ENCODE data around the gene CTBP1. TPM values are rescaled to one million over a fixed set of nuclear protein-coding genes. Genes with fewer than 3 reads are reported as not detected.

Gene CTBP1
- total and polyA plus RNA-seq, 4 donors: 121 to 204 (median 138) TPM

DNA sequence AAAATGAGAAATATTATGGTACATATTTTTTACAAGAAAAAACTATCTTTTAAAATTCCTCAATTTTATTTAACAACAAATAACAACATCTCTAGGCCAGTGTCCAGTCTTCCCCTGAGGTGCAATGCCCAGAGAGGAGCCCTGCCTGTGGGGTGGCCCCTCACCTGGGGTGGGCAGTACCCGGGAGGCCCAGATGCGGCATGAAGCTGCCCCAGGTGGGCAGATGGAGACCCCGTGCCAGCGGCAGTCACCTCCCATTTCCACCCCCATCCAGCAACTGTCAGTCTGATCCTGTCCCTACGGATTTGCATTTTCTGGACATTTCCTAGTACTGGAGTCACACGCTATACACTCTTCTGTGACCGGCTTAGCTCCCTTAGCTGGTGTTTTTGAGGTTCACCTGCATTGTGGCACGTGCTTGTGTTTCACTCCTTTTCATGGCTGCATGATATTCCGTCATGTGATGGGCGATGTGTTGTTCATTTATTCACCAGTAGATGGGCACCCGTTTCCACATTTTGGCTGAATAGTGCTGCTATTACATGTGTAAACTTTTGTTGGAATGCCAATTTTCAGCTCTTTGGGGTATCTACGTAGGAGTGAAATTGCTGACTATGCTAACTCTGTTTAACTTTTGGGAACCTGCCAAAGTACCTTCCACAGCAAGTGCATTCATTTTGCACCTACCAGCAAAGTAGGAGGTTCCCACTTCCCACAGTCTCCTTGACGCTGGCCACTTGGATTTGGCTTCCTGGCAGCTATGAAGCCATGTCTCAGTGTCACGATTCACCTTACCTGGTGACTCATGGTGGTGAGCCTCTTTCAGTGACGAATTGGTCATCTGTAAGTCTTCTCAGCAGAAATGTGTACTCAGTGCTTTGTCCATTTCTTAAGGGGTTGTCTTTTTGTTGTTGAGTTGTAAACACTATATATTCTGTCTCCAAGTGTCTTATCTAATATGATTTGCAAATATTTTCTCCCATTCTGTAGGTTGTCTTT is 29.0 kb upstream of the CTBP1 start:
- no peaks in the 10 kb centered on the region for H3K36me3 ChIP-seq (ENCODE audit: control insufficient read depth in 4 of 4, insufficient read depth in 4 of 4, low read length in 4 of 4)
- H3K27ac ChIP-seq (ENCODE audit: low read depth in 1 of 2, low read length in 1 of 2): no peak overlapping the region
- H3K9me3 ChIP-seq (ENCODE audit: control insufficient read depth in 4 of 4, insufficient read depth in 3 of 4, low read length in 3 of 4): no peaks in the 10 kb centered on the region
- no peaks in the 10 kb centered on the region for H3K4me1 ChIP-seq (ENCODE audit: control insufficient read depth in 5 of 5, insufficient read depth in 5 of 5, low read length in 5 of 5)
- ATAC-seq (ENCODE audit: insufficient read depth, low FRiP score) (no peak), DNase-seq (no peak)
- WGBS, 2 donors: 84 to 86% methylated on average over 15 of the region's 15 CpGs
- no peak overlapping the region for H3K4me3 ChIP-seq
- H3K9ac ChIP-seq (ENCODE audit: insufficient read depth in 1 of 2, low read length in 2 of 2): no peak overlapping the region
- H3K27me3 ChIP-seq (ENCODE audit: control insufficient read depth in 3 of 3, insufficient read depth in 3 of 3, low read length in 2 of 3): no peaks in the 10 kb centered on the region
- TF ChIP-seq, protein P1, sequence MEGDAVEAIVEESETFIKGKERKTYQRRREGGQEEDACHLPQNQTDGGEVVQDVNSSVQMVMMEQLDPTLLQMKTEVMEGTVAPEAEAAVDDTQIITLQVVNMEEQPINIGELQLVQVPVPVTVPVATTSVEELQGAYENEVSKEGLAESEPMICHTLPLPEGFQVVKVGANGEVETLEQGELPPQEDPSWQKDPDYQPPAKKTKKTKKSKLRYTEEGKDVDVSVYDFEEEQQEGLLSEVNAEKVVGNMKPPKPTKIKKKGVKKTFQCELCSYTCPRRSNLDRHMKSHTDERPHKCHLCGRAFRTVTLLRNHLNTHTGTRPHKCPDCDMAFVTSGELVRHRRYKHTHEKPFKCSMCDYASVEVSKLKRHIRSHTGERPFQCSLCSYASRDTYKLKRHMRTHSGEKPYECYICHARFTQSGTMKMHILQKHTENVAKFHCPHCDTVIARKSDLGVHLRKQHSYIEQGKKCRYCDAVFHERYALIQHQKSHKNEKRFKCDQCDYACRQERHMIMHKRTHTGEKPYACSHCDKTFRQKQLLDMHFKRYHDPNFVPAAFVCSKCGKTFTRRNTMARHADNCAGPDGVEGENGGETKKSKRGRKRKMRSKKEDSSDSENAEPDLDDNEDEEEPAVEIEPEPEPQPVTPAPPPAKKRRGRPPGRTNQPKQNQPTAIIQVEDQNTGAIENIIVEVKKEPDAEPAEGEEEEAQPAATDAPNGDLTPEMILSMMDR (IDR thresholded peaks at IDR 0.05; ENCODE audit: control extremely low read depth, extremely low read depth): no peak

DNA sequence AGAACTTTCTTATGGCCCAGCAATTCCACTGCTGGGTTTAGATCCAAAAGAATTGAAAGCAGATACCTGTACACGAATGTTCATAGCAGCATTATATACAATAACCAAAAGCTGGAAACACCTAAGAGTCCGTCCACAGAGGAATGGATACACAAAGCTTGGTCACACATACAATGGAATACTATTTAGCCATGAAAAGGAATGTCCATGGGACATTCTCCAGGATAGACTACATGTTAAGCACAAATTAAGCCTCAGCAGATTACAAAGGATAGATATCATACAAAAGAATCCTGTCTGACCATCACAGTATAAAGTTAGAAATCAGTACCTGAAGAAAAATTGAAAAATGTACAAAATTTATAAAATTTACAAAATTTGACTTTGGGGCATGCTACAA is 28.1 kb upstream of the CTBP1 start:
- H3K27ac ChIP-seq (ENCODE audit: low read depth in 1 of 2, low read length in 1 of 2): no peak overlapping the region
- no peaks in the 10 kb centered on the region for H3K36me3 ChIP-seq (ENCODE audit: control insufficient read depth in 4 of 4, insufficient read depth in 4 of 4, low read length in 4 of 4)
- H3K9ac ChIP-seq (ENCODE audit: insufficient read depth in 1 of 2, low read length in 2 of 2): no peak overlapping the region
- no peak for DNase-seq
- H3K4me3 ChIP-seq: no peak overlapping the region
- ATAC-seq (ENCODE audit: insufficient read depth, low FRiP score): no peak
- WGBS, 2 donors: 94 to 98% methylated on average over 2 of the region's 2 CpGs
- TF ChIP-seq, protein P1 (IDR thresholded peaks at IDR 0.05; ENCODE audit: control extremely low read depth, extremely low read depth): no peak
- no peaks in the 10 kb centered on the region for H3K9me3 ChIP-seq (ENCODE audit: control insufficient read depth in 4 of 4, insufficient read depth in 3 of 4, low read length in 3 of 4)
- H3K27me3 ChIP-seq (ENCODE audit: control insufficient read depth in 3 of 3, insufficient read depth in 3 of 3, low read length in 2 of 3): no peaks in the 10 kb centered on the region
- no peaks in the 10 kb centered on the region for H3K4me1 ChIP-seq (ENCODE audit: control insufficient read depth in 5 of 5, insufficient read depth in 5 of 5, low read length in 5 of 5)

GRCh38 chr4:1274871-1275270 is 25.9 kb upstream of the CTBP1 start:
- ATAC-seq (ENCODE audit: insufficient read depth, low FRiP score) (no peak), DNase-seq (no peak)
- TF ChIP-seq, protein P1 (IDR thresholded peaks at IDR 0.05; ENCODE audit: control extremely low read depth, extremely low read depth): no peak
- Histone ChIP-seq H3K9me3 (ENCODE audit: control insufficient read depth in 4 of 4, insufficient read depth in 3 of 4, low read length in 3 of 4) (no peaks in the 10 kb centered on the region), H3K4me3 (no peak overlapping the region), H3K9ac (ENCODE audit: insufficient read depth in 1 of 2, low read length in 2 of 2) (no peak overlapping the region), H3K27ac (ENCODE audit: low read depth in 1 of 2, low read length in 1 of 2) (no peak overlapping the region), H3K4me1 (ENCODE audit: control insufficient read depth in 5 of 5, insufficient read depth in 5 of 5, low read length in 5 of 5) (no peaks in the 10 kb centered on the region), H3K27me3 (ENCODE audit: control insufficient read depth in 3 of 3, insufficient read depth in 3 of 3, low read length in 2 of 3) (no peaks in the 10 kb centered on the region), H3K36me3 (ENCODE audit: control insufficient read depth in 4 of 4, insufficient read depth in 4 of 4, low read length in 4 of 4) (no peaks in the 10 kb centered on the region)
- 69 to 81% methylated on average over 9 of the region's 9 CpGs for WGBS, 2 donors
